GM12875 (cell line): Measurements from ENCODE around the gene TMEM108.
"Not testable (repeated sequence)": the region's sequence is repeated elsewhere in the genome, so short reads cannot be mapped to it uniquely, and the experiment has no call there.

Source experiments
- H3K4me3 ChIP-seq: one replicate; pipeline ENCODE4 v1.5.1; 2011; ENCODE audit warnings: low read depth, low read length, control low read depth
- CTCF ChIP-seq: IDR thresholded peaks from 2 replicates; pipeline ENCODE4 v1.5.1; 2011; ENCODE audit warnings: low read depth, mild to moderate bottlenecking, control low read depth, inconsistent platforms, low read length, moderate library complexity, borderline replicate concordance; ENCODE audit not compliant: insufficient read depth

Gene TMEM108

DNA sequence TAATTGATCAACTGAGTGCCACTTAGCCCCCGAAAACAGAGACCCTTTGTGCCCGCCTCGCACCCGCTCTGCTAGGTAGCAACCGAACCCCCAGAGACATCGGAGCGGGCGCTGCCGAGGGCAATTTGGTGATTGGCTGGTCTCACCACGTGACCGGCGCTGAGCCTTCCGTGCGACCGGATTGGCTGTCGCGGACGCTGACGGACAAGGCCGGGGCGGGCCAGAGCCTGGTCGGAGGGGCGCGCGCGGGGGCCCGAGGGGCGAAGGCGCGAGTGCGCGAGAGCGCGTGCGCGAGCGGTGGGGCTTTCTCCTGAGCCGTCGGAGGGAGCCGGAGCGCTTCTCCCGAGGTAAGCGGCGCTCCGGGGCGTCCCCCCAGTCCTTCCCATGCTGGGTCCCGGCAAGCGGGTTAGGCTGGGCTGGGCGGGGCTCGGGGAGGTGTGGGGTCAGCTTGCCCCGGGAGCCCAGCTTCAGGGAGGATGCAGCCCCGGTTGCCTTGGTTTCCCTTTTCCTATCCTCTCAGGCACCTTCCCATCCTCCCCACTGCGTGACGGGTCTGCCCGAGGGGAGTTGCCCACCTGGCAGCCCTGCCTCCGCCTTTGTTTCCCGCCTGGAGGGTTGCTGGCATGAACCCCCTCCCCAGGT, at the start of gene TMEM108:
TMEM108 (plus strand) TSS at position 303 of the 642 bp plus-strand sequence.
- no peak within 1 kb of the TSS for H3K4me3 ChIP-seq
- TF ChIP-seq CTCF, result no peak

- H3K4me3 ChIP-seq, result no peak overlapping the region
- TF ChIP-seq CTCF, result no peak
These were observed 42.2 kb upstream of the TMEM108 start for GRCh38 chr3:132995971-132996370.

- H3K4me3 ChIP-seq, result no peak overlapping the region
- TF ChIP-seq CTCF, result no peak
These were observed 40.6 kb upstream of the TMEM108 start for GRCh38 chr3:132997404-132998185.

GRCh38 chr3:133005032-133005431, 33.2 kb upstream of the TMEM108 start:
- not testable (repeated sequence) for H3K4me3 ChIP-seq

DNA sequence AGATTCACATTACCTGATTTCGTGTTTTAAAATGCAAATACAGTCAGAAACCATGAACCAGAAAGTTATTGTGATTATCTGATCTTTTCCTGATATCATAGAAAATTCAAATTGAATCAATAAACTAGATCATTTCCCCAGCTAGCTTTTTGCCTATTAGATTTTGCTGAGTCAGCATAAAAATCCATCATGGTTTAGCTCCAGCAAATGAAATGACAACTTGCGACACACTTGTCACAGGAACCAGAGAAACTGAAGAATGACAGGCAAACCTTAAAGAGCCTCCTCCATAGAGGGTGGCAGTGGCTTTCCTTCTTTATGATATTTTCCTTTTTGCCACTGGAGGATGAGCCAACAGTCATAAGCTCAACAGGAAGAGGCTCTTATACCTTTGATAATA, 30.6 kb upstream of the TMEM108 start:
- TF ChIP-seq CTCF, result no peak
- H3K4me3 ChIP-seq, result no peak overlapping the region

DNA sequence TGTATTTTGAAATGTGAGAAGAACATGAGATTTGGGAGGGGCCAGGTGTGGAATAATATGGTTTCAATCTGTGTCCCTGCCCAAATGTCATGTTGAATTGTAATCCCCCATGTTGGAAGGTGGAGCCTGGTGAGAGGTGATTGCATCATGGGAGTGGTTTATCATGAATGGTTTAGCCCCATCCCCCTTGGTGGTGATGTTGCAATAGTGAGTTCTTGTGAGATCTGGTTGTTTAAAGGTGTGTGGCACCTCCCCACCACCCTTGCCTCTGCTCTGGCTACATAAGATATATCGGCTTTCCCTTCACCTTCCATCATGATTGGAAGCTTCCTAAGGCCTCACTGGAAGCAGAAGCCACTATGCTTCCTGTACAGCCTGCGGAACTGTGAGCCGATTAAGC, 23.9 kb upstream of the TMEM108 start:
- H3K4me3 ChIP-seq, result no peak overlapping the region
- TF ChIP-seq CTCF, result no peak

DNA sequence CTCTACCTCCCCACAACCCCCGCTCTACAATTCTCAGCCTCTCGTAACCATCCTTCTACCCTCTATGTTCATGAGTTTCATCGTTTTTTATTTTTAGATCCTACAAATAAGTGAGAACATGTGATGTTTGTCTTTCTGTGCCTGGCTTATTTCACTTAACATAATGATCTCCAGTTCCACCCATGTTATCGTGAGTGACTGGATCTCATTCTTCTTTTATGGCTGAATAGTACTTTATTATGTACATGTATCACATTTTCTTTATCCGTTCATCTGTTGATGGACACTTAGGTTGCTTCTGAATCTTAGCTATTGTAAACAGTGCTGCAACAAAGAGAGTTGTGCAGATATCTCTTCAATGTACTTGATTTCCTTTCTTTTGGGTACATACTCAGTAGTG, 22.6 kb upstream of the TMEM108 start:
- not testable (repeated sequence) for H3K4me3 ChIP-seq

DNA sequence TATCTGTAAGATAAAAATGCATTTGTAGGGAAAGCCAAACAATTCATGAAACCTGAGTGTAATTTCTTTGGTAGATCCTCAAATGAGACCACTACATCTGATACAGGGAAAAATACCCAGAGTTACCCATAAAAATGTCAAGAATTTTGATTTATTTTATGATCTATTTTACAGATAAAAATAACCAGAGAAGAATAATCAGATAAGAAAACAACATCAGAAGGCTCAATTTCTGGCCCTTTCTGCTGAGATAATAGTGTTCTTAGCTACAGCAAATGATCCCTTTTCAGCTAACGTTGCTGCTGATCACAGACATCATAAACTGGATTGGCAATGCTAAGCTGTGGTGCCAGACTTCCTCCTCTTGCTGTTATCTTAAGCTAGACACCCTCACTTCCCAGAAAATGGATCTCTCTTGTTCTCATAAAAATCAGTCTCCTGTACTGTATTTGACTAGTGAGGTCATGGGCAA, 21.3 kb upstream of the TMEM108 start:
- no peak for TF ChIP-seq CTCF

More for the DNA sequence above, 21.3 kb upstream of the TMEM108 start:
- no peak overlapping the region for H3K4me3 ChIP-seq
